HL-60 (cell line): ENCODE measurements around the gene NAALADL2.

Source experiments
- DNase-seq, 2 experiments: peaks; one replicate each; pipeline ENCODE4 v3.0.0-alpha.2; 2010 to 2020; ENCODE audit warnings: low read depth in 1 of 2, low spot score in 1 of 2
- H3K27ac ChIP-seq: fragments of 250-450 bp; sonication (Bioruptor Pico); replicated peaks from 2 replicates; pipeline ENCODE4 v1.5.1; 2020; ENCODE audit warnings: mild to moderate bottlenecking, moderate library complexity
- H3K27me3 ChIP-seq: fragments of 250-450 bp; sonication (Bioruptor Pico); 2 replicates; pipeline ENCODE4 v1.5.1; 2021; ENCODE audit warnings: mild to moderate bottlenecking, moderate library complexity; ENCODE audit not compliant: insufficient read depth, poor library complexity, severe bottlenecking
- H3K4me3 ChIP-seq: replicated peaks from 2 replicates; pipeline ENCODE4 v1.5.1; 2011; ENCODE audit warnings: mild to moderate bottlenecking, control low read depth, low read length; ENCODE audit not compliant: insufficient read depth
- CTCF ChIP-seq: IDR thresholded peaks from one replicate; pipeline ENCODE4 v1.5.1; 2011; ENCODE audit warnings: low read length, control low read depth, inconsistent platforms; ENCODE audit not compliant: insufficient read depth
- GABPA ChIP-seq: IDR thresholded peaks from 2 replicates; pipeline ENCODE4 v1.6.1; 2012; ENCODE audit warnings: low read depth
- POLR2AphosphoS5 ChIP-seq: IDR thresholded peaks from 2 replicates; pipeline ENCODE4 v1.6.1; 2012; ENCODE audit warnings: low read depth
- REST ChIP-seq: IDR thresholded peaks from 2 replicates; pipeline ENCODE4 v1.6.1; 2012; ENCODE audit warnings: low read depth; ENCODE audit not compliant: insufficient replicate concordance
- SPI1 ChIP-seq: IDR thresholded peaks from 2 replicates; pipeline ENCODE4 v1.6.1; 2012; ENCODE audit warnings: low read depth, mild to moderate bottlenecking, borderline replicate concordance

Gene NAALADL2

GRCh38 chr3:175094344-175094743 lies 235.2 kb downstream of the NAALADL2 start:
- TF ChIP-seq GABPA: no peak
- no peak for TF ChIP-seq SPI1
- no peak overlapping the region for H3K27ac ChIP-seq
- no peak for DNase-seq
- H3K27me3 ChIP-seq: no peaks in the 10 kb centered on the region
- no peak overlapping the region for H3K4me3 ChIP-seq

- no peak for DNase-seq
Measured at GRCh38 chr3:175098644-175099043, 239.5 kb downstream of the NAALADL2 start.

GRCh38 chr3:175102161-175102560 lies 243.0 kb downstream of the NAALADL2 start:
- Histone ChIP-seq H3K27ac (no peak overlapping the region), H3K27me3 (no peaks in the 10 kb centered on the region), H3K4me3 (no peak overlapping the region)
- no peak for TF ChIP-seq POLR2AphosphoS5
- no peak for TF ChIP-seq REST
- TF ChIP-seq GABPA: no peak
- TF ChIP-seq SPI1: no peak
- no peak for TF ChIP-seq CTCF
- DNase-seq: no peak

More at GRCh38 chr3:175098644-175099043, 239.5 kb downstream of the NAALADL2 start:
- H3K27me3 ChIP-seq: no peaks in the 10 kb centered on the region
- no peak overlapping the region for H3K27ac ChIP-seq
- no peak overlapping the region for H3K4me3 ChIP-seq
- no peak for TF ChIP-seq SPI1
- TF ChIP-seq POLR2AphosphoS5: no peak
- no peak for TF ChIP-seq GABPA
- TF ChIP-seq CTCF: no peak
- TF ChIP-seq REST: no peak

- Histone ChIP-seq H3K27ac (no peak overlapping the region), H3K27me3 (no peaks in the 10 kb centered on the region), H3K4me3 (no peak overlapping the region)
- no peak for DNase-seq
- no peak for TF ChIP-seq GABPA
- TF ChIP-seq CTCF: no peak
- no peak for TF ChIP-seq SPI1
- no peak for TF ChIP-seq REST
- no peak for TF ChIP-seq POLR2AphosphoS5
Measured at GRCh38 chr3:175103298-175103697, 244.2 kb downstream of the NAALADL2 start.
